ACHN (cell line): ENCODE measurements around the gene ATP2B2.

Source experiments
- DNase-seq: peaks from one replicate; pipeline ENCODE4 v3.0.0-alpha.2; 2015
- in situ Hi-C: cut with HindIII; loops from 2 replicates; pipeline ENCODE4 v1.10.0; 2017; ENCODE audit warnings: low sequenced_read_pairs, low pct_ligation_motif_present, low pct_unique_long_range_greater_than_20kb

ATP2B2 gene

DNA sequence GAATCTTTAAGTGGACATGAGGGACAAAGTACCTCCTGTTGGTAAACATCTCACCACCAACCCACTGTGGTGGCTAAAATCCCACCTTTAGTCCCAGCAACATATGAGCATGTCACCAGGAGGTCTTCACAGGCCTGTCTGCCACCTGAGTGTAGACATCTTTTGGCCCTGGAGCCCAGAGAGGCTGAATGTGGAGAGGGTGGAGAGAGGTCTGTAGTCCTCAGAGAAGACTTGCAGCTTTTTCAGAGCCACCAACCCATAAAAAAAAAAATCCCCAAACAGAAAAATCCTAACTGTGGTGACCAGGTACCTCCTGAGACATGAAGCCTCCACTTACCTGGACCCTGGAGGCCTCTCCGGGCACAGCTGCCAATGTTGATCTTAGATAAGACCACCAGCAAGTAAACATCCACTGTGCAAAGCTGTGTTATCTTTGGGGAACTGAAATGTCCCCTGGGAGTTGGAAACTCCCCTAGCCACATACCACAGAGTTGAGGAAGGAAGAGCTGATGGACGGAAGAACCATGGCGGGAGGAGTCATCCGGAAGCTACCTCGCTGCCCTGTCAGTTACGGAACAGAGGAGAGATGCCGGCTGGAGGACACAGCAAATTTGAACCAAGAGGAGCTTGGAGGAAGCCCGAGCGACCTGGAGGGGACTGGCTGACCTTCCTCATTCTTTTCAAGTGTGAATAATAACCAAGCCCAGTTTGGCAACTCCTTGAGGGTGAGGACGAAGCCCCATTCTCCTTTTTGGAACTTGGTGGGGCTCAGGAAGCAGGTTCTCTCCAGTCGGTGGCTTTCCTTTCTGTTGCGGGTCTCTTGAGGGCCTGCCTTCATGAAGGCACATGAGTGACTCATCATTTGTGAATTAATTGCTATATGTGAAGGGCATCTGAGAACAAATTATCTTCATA is 212.6 kb downstream of the ATP2B2 start, which contains the start of gene GHRL:
GHRL (minus strand) TSS at position 443 of the 915 bp plus-strand sequence. CDS start 2,767 bp downstream, outside the sequence.
- DNase-seq: no peak
- in situ Hi-C loops: no loop called here

DNA sequence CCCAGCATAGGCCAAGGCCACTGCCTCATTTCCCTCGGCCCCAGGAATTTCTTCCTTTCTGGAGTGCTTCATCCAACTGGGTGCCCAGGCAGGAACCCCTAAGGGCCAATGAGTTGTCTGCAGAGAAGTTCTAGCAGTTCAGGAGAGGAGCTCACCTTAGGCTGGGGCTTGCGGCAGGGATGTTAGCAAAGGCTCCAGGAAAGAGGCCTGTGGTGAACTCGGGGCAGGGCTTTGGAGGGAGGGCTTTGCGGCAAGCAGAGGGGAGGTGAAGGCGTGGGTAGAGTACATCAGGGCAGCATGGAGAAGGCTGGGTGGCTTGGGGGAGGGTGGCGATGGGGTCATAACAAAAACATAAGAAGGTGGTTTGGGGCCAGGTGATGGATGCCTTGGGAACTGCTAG is 213.7 kb downstream of the ATP2B2 start:
- DNase-seq: no peak
- in situ Hi-C loops: no loop called here

DNA sequence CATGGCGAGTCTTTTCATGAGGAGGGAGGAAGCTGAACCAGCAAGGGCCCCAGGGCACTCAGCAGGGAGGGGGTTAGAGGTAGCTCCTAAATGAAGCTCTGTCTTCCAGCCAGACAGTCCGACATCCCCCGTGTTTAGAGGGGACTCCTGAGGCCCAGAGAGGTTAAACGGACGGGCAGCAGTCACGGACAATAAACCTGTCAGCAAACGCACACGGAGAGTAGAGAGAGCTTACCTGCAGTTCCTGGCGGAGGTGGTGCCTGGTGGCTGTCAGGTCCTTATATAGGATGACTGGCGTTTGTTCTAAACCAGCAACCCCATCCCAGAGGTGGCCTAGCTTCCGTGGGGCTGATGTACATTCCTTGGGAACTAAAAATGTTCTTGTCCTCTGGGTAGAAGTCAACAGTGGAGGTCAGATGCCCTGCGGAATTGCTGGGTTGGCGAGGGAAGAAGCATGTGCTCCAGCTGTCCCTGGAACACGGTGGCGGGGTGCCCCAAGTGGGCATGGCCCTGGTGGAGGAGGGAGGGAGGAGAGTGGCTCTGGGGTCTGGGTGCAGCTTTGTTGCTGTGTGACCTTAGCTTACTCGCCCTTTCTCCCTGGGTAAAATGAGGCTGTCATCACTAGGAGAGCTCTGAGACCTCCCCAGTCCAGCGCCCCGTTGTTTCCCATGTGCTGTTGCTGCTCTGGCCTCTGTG is 214.8 kb downstream of the ATP2B2 start:
- DNase-seq: no peak
- in situ Hi-C loops: no loop called here

- in situ Hi-C loops: no loop called here
- DNase-seq: no peak
These were observed 215.5 kb downstream of the ATP2B2 start for GRCh38 chr3:10289787-10290355.

GRCh38 chr3:10289077-10289476 is 216.3 kb downstream of the ATP2B2 start:
- in situ Hi-C loops: no loop called here
- DNase-seq: no peak

- in situ Hi-C loops: no loop called here
- DNase-seq: no peak
These were observed 216.8 kb downstream of the ATP2B2 start for GRCh38 chr3:10288575-10288960.

DNA sequence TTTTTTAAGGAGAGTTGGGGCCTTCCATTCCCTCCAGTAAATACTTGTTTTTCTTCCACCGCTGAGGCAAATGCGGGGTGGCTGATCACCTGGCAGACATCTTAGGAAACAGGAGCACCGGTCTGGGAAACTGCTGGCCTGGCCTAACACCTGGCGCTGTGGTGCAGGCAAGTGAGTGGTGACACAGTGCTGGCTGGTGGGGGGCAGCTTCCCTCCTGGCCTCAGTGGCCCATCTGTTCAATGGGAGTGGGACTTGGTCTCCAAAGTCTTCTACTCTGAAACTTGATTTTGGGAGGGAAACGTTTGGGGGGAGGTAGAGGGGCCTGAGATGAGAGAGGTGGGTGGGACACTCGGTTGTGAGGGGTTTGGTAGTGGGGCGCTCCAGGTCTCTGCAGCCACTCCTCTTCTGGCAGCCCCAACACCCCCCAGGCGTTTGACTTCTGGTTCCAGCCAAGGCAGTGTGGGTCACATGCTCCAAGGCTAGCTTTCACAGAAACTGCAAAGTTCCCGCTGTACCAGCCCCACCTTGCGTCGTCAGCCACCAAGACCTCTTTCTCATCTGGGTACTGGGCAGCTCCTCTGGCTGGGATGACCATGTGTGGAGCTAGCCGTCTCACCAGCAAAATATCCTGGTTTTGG is 217.3 kb downstream of the ATP2B2 start:
- in situ Hi-C loops: no loop called here
- DNase-seq: no peak

- in situ Hi-C loops: no loop called here
- peak; percentile 86 for DNase-seq
These were observed 218.6 kb downstream of the ATP2B2 start for GRCh38 chr3:10286596-10287295.

DNA sequence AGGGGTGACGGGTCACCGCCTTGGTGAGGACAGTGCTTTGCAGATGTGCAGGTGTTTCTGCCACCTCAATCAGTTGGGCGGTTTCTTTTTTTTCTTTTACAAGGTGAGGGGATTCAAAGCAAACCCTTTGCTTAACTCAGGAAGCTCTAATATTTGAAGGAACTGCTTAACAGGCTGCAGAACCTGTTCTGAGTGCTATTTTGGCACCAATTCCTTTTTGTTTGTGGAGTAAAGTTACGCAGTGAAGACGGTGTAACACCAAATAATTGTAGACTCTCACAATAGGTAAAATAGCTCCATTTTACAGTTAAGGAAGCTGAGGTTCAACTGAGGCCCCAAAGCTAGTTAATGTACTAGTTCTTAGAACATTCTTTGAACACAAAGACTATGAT is 219.3 kb downstream of the ATP2B2 start:
- no peak for DNase-seq
- in situ Hi-C loops: no loop called here

- in situ Hi-C loops: no loop called here
- no peak for DNase-seq
These were observed 219.9 kb downstream of the ATP2B2 start for GRCh38 chr3:10285272-10286132.

DNA sequence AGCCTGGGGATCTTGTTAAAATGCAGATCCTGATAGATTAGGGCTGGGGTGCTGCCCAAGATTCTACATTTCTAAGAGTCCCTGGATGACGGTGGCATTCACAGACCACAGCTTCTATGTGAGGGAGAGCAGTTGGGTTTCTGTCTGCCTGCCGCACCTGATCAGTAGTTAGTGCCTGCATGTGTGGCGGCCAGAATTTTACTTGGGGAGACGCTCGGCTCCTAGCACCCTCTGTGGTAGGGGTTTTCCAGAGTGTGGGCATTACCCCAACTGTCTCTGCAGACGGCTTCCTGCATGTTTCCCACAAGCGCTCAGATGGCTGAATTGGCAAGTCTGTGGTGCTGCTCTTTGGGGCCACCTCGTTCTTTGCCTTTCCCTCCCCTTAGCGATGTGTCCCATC is 220.9 kb downstream of the ATP2B2 start:
- in situ Hi-C loops: no loop called here
- DNase-seq: no peak

- DNase-seq: no peak
- in situ Hi-C loops: no loop called here
These were observed 221.7 kb downstream of the ATP2B2 start for GRCh38 chr3:10283638-10284037.

DNA sequence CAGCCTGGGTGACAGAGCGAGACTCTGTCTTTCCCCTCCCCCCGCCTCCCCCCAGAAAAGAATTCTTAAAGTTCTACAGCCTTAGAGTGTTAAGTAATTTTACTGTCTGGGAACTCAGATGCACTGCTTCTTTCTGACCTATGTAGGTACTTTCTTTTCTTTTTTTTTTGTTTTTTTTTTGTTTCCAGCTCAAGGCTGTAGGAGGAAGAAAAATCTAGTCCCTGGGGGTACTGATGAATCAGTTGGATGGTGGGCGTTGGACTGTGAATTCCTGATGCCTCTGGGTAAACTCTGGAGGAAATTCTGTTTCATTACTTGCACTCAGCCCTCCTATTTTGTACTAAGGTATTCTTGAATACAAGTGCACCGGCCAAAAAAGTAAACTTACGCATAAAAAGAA is 223.4 kb downstream of the ATP2B2 start:
- DNase-seq: peak; percentile 9
- in situ Hi-C loops: no loop called here

DNA sequence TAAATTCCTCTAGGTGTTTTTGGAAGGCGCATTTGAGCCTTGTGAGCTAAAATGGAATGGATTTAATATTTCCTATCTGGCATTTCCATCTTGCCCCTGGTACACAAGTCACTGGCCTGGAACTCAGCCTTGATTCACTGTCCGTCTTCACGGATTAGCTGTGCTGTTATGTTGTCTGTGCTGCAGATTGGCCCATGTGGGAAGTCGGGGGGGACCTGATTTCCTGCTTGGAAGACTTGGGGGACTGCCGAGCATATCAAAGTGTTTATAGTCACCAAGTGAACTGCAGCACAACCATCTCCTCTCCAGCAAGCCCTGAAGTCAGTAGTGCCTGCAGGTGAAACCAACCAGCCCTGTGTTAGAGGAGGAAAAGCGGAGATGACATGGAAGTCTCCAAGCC is 224.8 kb downstream of the ATP2B2 start:
- DNase-seq: no peak
- in situ Hi-C loops: no loop called here

- DNase-seq: peak; percentile 10
- in situ Hi-C loops: no loop called here
These were observed 225.2 kb downstream of the ATP2B2 start for GRCh38 chr3:10280177-10280529.

DNA sequence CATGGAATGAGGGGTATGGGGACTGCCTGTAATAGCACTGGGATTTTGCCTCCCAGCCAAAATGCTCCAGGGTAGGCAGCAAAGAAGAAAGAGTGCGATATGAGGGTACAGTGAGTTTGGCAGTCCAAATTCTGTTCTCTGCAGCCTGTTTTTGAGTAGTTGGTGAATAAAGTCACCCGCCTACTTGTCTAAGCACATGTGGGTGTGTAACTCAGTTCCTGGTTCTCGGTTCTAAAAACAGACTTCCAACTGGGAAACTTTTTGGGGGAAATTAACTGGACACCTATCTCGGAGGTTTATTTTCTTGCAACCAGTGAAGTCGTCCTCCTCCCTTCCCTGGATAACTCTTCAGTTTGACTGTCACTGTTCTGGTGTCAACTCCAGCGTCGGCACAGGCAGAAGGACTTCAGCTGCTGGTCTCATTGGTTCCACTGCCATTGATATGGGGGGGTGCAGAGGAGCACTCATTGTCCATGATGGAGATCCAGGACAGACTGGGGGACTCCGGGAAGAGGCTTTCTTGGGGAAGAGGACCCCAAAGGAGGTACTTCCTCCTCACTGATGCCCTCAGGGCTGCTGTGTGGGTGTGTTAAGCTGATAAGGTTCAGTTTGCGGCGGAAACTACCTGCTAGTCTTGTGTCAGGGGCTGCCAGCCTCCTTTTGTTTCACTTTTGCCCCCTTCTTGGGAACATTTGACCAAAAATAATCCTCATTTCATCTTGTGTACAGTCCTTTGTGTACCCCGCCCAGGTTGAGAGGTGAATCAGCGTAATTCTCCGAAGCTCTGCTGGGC is 225.8 kb downstream of the ATP2B2 start:
- in situ Hi-C loops: no loop called here
- DNase-seq: no peak

- DNase-seq: no peak
- in situ Hi-C loops: no loop called here
These were observed 226.9 kb downstream of the ATP2B2 start for GRCh38 chr3:10278501-10278900.
